Endothelial cell (in vitro differentiated cells): Measurements from ENCODE around the gene DIS3L2. TPM values are rescaled to one million over a fixed set of nuclear protein-coding genes. Genes with fewer than 3 reads are reported as not detected.

Source experiments
- DNase-seq: peaks from one replicate; pipeline ENCODE4 v3.0.0; 2021; ENCODE audit warnings: low spot score
- H3K27ac Mint-ChIP-seq: one replicate; pipeline ENCODE4 v1.8.0; 2021; ENCODE audit warnings: mixed read lengths, inconsistent platforms; ENCODE audit not compliant: unreplicated experiment
- H3K27me3 Mint-ChIP-seq: one replicate; pipeline ENCODE4 v1.8.0; 2021; ENCODE audit warnings: mild to moderate bottlenecking, moderate library complexity, mixed read lengths, inconsistent platforms; ENCODE audit not compliant: unreplicated experiment
- H3K36me3 Mint-ChIP-seq: one replicate; pipeline ENCODE4 v1.8.0; 2021; ENCODE audit warnings: mild to moderate bottlenecking, low read depth, mixed read lengths, inconsistent platforms; ENCODE audit not compliant: unreplicated experiment
- H3K4me1 Mint-ChIP-seq: one replicate; pipeline ENCODE4 v1.8.0; 2021; ENCODE audit warnings: mild to moderate bottlenecking, mixed read lengths, inconsistent platforms; ENCODE audit not compliant: unreplicated experiment
- H3K4me3 Mint-ChIP-seq: one replicate; pipeline ENCODE4 v1.8.0; 2021; ENCODE audit warnings: mild to moderate bottlenecking, mixed read lengths, inconsistent platforms; ENCODE audit not compliant: unreplicated experiment
- H3K9me3 Mint-ChIP-seq: one replicate; pipeline ENCODE4 v1.8.0; 2021; ENCODE audit warnings: mixed read lengths, inconsistent platforms; ENCODE audit not compliant: unreplicated experiment
- CTCF ChIP-seq: fragments of 200-600 bp; sonication (generic); IDR thresholded peaks from one replicate; pipeline ENCODE4 v1.5.0; 2021; ENCODE audit warnings: antibody characterized with exemption; ENCODE audit not compliant: unreplicated experiment
- total RNA-seq: library from RNA; stranded (reverse); fragmentation: NEBNext Ultra II Directional; extraction: Animal tissue kit (Norgen Biotek cat#: 25700); gene quantifications from one replicate; pipeline ENCODE4 v1.2.1, GENCODE V29; 2021; ENCODE audit not compliant: unreplicated experiment

Gene DIS3L2
- total RNA-seq, 1 donor from 2014 or later, result 42.1 TPM

DNA sequence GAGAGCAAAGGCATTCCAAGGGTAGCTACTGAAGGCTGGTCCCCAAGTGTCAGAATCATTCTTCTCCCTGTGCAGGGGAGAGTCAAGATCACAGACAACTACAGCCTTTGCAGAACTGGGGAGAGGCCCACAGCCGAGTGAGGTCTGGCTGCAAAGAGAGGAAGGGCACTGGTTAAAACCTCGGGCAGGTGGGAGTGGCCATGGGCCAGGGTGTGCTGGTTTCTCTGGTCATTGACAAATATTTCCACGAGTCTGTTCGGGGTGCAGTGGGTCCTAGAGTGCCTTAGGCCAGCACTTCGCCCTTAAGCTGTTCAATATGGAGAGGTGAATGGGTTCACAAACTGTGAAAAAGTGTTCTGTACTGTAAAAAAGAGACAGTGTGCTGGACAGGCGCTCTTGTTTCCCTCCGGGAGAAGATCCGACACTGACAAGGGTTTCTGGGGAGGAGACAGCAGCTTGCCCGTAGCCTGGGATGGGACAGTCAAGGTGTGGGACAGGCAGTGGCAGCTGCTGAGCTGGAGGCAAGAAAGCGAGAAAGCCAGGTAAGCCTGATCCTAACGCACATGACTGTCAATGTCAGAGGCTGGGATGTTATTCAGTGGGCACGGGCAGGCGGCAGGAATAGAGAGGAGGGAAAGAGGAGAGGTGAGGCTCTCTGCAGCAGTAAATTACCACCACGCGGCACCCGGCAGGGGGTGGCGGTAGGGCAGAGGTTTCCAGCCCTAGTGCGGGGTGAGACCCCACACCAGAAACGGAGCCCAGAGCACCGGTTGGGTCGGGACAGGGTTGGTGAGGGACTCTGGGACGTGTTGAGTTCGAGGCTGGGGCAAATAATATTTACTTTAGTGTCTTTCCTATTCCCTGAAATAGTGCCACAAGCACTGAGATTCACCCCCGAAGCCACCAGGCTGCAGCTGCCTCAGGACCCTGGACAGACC is 37.3 kb upstream of the DIS3L2 start:
- peak overlapping the region; percentile 57 for H3K27ac Mint-ChIP-seq
- peak overlapping the region; percentile 72 for H3K4me3 Mint-ChIP-seq
- H3K27me3 Mint-ChIP-seq, result peaks cover 12% of the 10 kb centered on the region
- H3K36me3 Mint-ChIP-seq, result peaks cover 8% of the 10 kb centered on the region
- H3K9me3 Mint-ChIP-seq, result no peaks in the 10 kb centered on the region
- no peak for TF ChIP-seq CTCF
- DNase-seq, result no peak
- H3K4me1 Mint-ChIP-seq, result peaks cover 38% of the 10 kb centered on the region

- Mint-ChIP-seq H3K4me1 (peaks cover 39% of the 10 kb centered on the region), H3K4me3 (peak overlapping the region; percentile 72), H3K27ac (no peak overlapping the region), H3K36me3 (peaks cover 8% of the 10 kb centered on the region), H3K9me3 (no peaks in the 10 kb centered on the region), H3K27me3 (peaks cover 12% of the 10 kb centered on the region)
- DNase-seq, result no peak
- no peak for TF ChIP-seq CTCF
Observed at GRCh38 chr2:231924889-231925275, 36.6 kb upstream of the DIS3L2 start.

GRCh38 chr2:231925303-231926179 is 36.0 kb upstream of the DIS3L2 start:
- peak; percentile 96 for TF ChIP-seq CTCF
- Mint-ChIP-seq H3K4me1 (peaks cover 37% of the 10 kb centered on the region), H3K27me3 (peaks cover 12% of the 10 kb centered on the region), H3K27ac (no peak overlapping the region), H3K9me3 (no peaks in the 10 kb centered on the region), H3K36me3 (peaks cover 8% of the 10 kb centered on the region), H3K4me3 (peak overlapping the region; percentile 73)
- DNase-seq, result peak; percentile 93

- peak; percentile 74 for DNase-seq
- Mint-ChIP-seq H3K4me3 (peak within 1 kb of the TSS; percentile 81), H3K4me1 (peaks cover 37% of the 10 kb centered on the region), H3K36me3 (peaks cover 8% of the 10 kb centered on the region), H3K27me3 (peaks cover 12% of the 10 kb centered on the region), H3K27ac (no peak within 1 kb of the TSS), H3K9me3 (no peaks in the 10 kb centered on the region)
- TF ChIP-seq CTCF, result peak; percentile 58
Observed at GRCh38 chr2:231926180-231926741, 35.3 kb upstream of the DIS3L2 start, which contains the start of gene NPPC. NPPC (minus strand) TSS chr2:231926396; CDS start chr2:231926249, 147 bp downstream.
